HCT116 (cell line): ENCODE data around the gene SENP8. TPM values are rescaled to one million over a fixed set of nuclear protein-coding genes. Genes with fewer than 3 reads are reported as not detected.

ENCODE experiments used
- ATAC-seq: fragments of 200-7000 bp; cut with Tn5 transposase; 2 replicates; pipeline ENCODE4 v1.9.1; 2020; ENCODE audit warnings: mild to moderate bottlenecking, moderate library complexity
- BruUV-seq: library from RNA; stranded (reverse); fragments of 400-500 nt; replicated peaks from 2 replicates; lab custom pipeline; 2021; lab: Mats Ljungman, UMichigan
- CTCF ChIA-PET: fragments of 300-600 bp; sonication (Branson Sonifier 250); formaldehyde crosslinking; loops from one replicate; lab custom pipeline; 2021; ENCODE audit warnings: antibody characterized with exemption; lab: Charles Lee
- POLR2A ChIA-PET: fragments of 300-600, 350-600 bp; sonication (Branson Sonifier 250); formaldehyde crosslinking; loops from one replicate; lab custom pipeline; 2021; ENCODE audit warnings: antibody characterized with exemption; lab: Charles Lee
- RAD21 ChIA-PET, 2 experiments: fragments of 300-600 bp; sonication (Branson Sonifier 250); formaldehyde crosslinking; loops; one replicate each; lab custom pipeline; 2023; ENCODE audit warnings: low total read pairs in 2 of 2; ENCODE audit not compliant: uncharacterized antibody in 2 of 2, unreplicated experiment in 2 of 2, low non-redundant PET in 1 of 2; lab: Charles Lee
- DNase-seq: peaks from one replicate; pipeline ENCODE4 v3.0.0-alpha.2; 2010; ENCODE audit warnings: low read depth, low spot score
- H2AFZ ChIP-seq: fragments of 200-600 bp; shearing (Covaris generic), sonication (generic); 2 replicates; pipeline ENCODE4 v1.6.1; 2017; ENCODE audit warnings: low read depth, mixed run types, mixed read lengths, antibody characterized with exemption, low read length; ENCODE audit not compliant: poor library complexity, severe bottlenecking
- H3K27ac ChIP-seq: 2 replicates; pipeline ENCODE4 v1.5.1; 2012; ENCODE audit warnings: low read depth, low read length
- H3K27me3 ChIP-seq: fragments of 200-600 bp; sonication (generic); 2 replicates; pipeline ENCODE4 v1.6.1; 2016; ENCODE audit warnings: mixed run types, low read length, mixed read lengths; ENCODE audit not compliant: insufficient read depth
- H3K36me3 ChIP-seq, 2 experiments: fragments of 200-500 bp in 1 of 2; fragments of 200-600 bp in 1 of 2; sonication (Bioruptor generic) in 1 of 2; sonication (generic) in 1 of 2; 2 replicates each; pipeline versions ENCODE4 v1.5.1 to v1.6.1; 2014 to 2016; ENCODE audit warnings: low read length in 2 of 2, inconsistent platforms in 1 of 2, mixed read lengths in 1 of 2, mixed run types in 1 of 2; ENCODE audit not compliant: insufficient read depth in 2 of 2, control insufficient read depth in 1 of 2
- H3K4me1 ChIP-seq, 2 experiments: fragments of 200-600 bp in 1 of 2; sonication (generic) in 1 of 2; 2 replicates each; pipeline versions ENCODE4 v1.5.1 to v1.6.1; 2012 to 2017; ENCODE audit warnings: low read length in 2 of 2, inconsistent platforms in 1 of 2, mild to moderate bottlenecking in 1 of 2, mixed read lengths in 1 of 2, mixed run types in 1 of 2, moderate library complexity in 1 of 2; ENCODE audit not compliant: insufficient read depth in 2 of 2, control insufficient read depth in 1 of 2
- H3K4me2 ChIP-seq: fragments of 200-600 bp; sonication (generic); 2 replicates; pipeline ENCODE4 v1.6.1; 2017; ENCODE audit warnings: mixed run types, low read length, mixed read lengths
- H3K4me3 ChIP-seq, 2 experiments: fragments of 200-600 bp in 1 of 2; sonication (generic) in 1 of 2; replicated peaks in 1 of 2; 2 replicates each; pipeline ENCODE4 v1.5.1; 2011 to 2016; ENCODE audit warnings: low read length in 2 of 2, control low read depth in 1 of 2, low read depth in 1 of 2, mild to moderate bottlenecking in 1 of 2, mixed read lengths in 1 of 2, mixed run types in 1 of 2
- H3K79me2 ChIP-seq: fragments of 200-600 bp; sonication (generic); 2 replicates; pipeline ENCODE4 v1.6.1; 2017; ENCODE audit warnings: mild to moderate bottlenecking, mixed run types, low read length, moderate library complexity, mixed read lengths; ENCODE audit not compliant: insufficient read depth
- H3K9ac ChIP-seq: fragments of 200-600 bp; sonication (generic); 2 replicates; pipeline ENCODE4 v1.6.1; 2016; ENCODE audit warnings: low read length, mixed read lengths
- H3K9me2 ChIP-seq: fragments of 200-600 bp; sonication (generic), shearing (Covaris generic); 2 replicates; pipeline ENCODE4 v1.6.1; 2017; ENCODE audit warnings: mixed run types, mild to moderate bottlenecking, moderate library complexity; ENCODE audit not compliant: insufficient read depth
- H3K9me3 ChIP-seq, 2 experiments: fragments of 200-500 bp in 1 of 2; fragments of 200-600 bp in 1 of 2; sonication (Bioruptor generic) in 1 of 2; sonication (generic) in 1 of 2; 2 replicates each; pipeline ENCODE4 v1.6.1; 2014 to 2017; ENCODE audit warnings: low read length in 2 of 2, mixed read lengths in 2 of 2, inconsistent platforms in 1 of 2, low read depth in 1 of 2, mild to moderate bottlenecking in 1 of 2, mixed run types in 1 of 2, moderate library complexity in 1 of 2; ENCODE audit not compliant: control insufficient read depth in 1 of 2, insufficient read depth in 1 of 2
- H4K20me1 ChIP-seq: fragments of 200-600 bp; sonication (generic), shearing (Covaris generic); 2 replicates; pipeline ENCODE4 v1.6.1; 2017; ENCODE audit warnings: mixed run types, mild to moderate bottlenecking, moderate library complexity; ENCODE audit not compliant: insufficient read depth
- CEBPB ChIP-seq: IDR thresholded peaks from 2 replicates; pipeline ENCODE4 v1.6.1; 2012; ENCODE audit warnings: low read depth
- ELF1 ChIP-seq: IDR thresholded peaks from 2 replicates; pipeline ENCODE4 v1.6.1; 2012; ENCODE audit warnings: low read depth, borderline replicate concordance
- REST ChIP-seq: IDR thresholded peaks from 2 replicates; pipeline ENCODE4 v1.6.1; 2012; ENCODE audit warnings: low read depth
- ZBTB33 ChIP-seq: IDR thresholded peaks from 2 replicates; pipeline ENCODE4 v1.6.1; 2011; ENCODE audit warnings: mild to moderate bottlenecking, low read length, moderate library complexity; ENCODE audit not compliant: insufficient replicate concordance; ENCODE audit errors: extremely low read depth
- intact Hi-C: fragments of 100-400 bp; cut with micrococcal nuclease; formaldehyde crosslinking; loops from 2 replicates; pipeline ENCODE4 v1.10.0; 2022
- total RNA-seq: library from RNA; stranded (reverse); gene quantifications from one replicate; pipeline ENCODE4 v1.2.1, GENCODE V29; 2021; ENCODE audit not compliant: unreplicated experiment

SENP8 gene
- total RNA-seq, 1 experiment from 2014 or later = 3.8 TPM

GRCh38 chr15:72105111-72105510, 13.1 kb upstream of the SENP8 start:
- CTCF ChIA-PET = no interaction called here
- Histone ChIP-seq H3K4me3 (no peak overlapping the region), H3K9me3 (no peaks in the 10 kb centered on the region), H3K27ac (no peak overlapping the region), H3K79me2 (peaks cover 20% of the 10 kb centered on the region), H4K20me1 (no peaks in the 10 kb centered on the region), H3K36me3 (no peaks in the 10 kb centered on the region), H3K9ac (no peak overlapping the region), H3K4me1 (peaks cover 0 to 4% of the 10 kb centered on the region in 2 experiments; a peak in 2 of 4 replicates), H3K9me2 (no peaks in the 10 kb centered on the region), H3K4me2 (no peak overlapping the region), H3K27me3 (no peaks in the 10 kb centered on the region), H2AFZ (no peak overlapping the region)
- DNase-seq (no peak), ATAC-seq (no peak)
- RAD21 ChIA-PET = no interaction called here
- TF ChIP-seq ELF1 = no peak
- no peak for TF ChIP-seq CEBPB
- TF ChIP-seq ZBTB33 = no peak
- TF ChIP-seq REST = no peak
- POLR2A ChIA-PET = no interaction called here
- no TSS peak for BruUV-seq
- intact Hi-C loops = no loop called here
